B cell (primary cell): Measurements from ENCODE around the gene MAP3K12. TPM values are rescaled to one million over a fixed set of nuclear protein-coding genes. Genes with fewer than 3 reads are reported as not detected.

Experiments used
- ATAC-seq: fragments of 200-7000 bp; cut with Tn5 transposase; one replicate; pipeline ENCODE4 v1.10.0; 2021; ENCODE audit warnings: low read depth, mild to moderate bottlenecking, moderate number of reproducible peaks, moderate library complexity
- CTCF ChIA-PET: fragments of 350-600 bp; sonication (Branson Sonifier 250); formaldehyde crosslinking; loops from one replicate; lab custom pipeline; 2021; ENCODE audit warnings: antibody characterized with exemption, inconsistent platforms; lab: Charles Lee
- POLR2A ChIA-PET: fragments of 350-600 bp; sonication (Branson Sonifier 250); formaldehyde crosslinking; loops from one replicate; lab custom pipeline; 2021; ENCODE audit warnings: antibody characterized with exemption; lab: Charles Lee
- DNase-seq: peaks from one replicate; pipeline ENCODE4 v3.0.0; 2013
- H2AFZ ChIP-seq: 2 replicates; pipeline ENCODE4 v1.6.1; 2012; ENCODE audit warnings: mild to moderate bottlenecking, low read depth, low read length; ENCODE audit not compliant: insufficient read depth, poor library complexity, severe bottlenecking
- H3K27ac ChIP-seq, 2 donors: 1 replicate in 1 of 2; 2 replicates in 1 of 2; pipeline ENCODE4 v1.5.1; 2012 to 2013; ENCODE audit warnings: low read length in 2 of 2, mild to moderate bottlenecking in 2 of 2, moderate library complexity in 1 of 2
- H3K27me3 ChIP-seq, 4 experiments: fragments of 200-600 bp in 1 of 4; sonication (generic) in 1 of 4; replicated peaks in 1 of 4; 1 replicate in 2 of 4; 2 replicates in 2 of 4; pipeline versions ENCODE4 v1.6.1 to v1.7.0; 2013 to 2016; ENCODE audit warnings: low read length in 3 of 4, mild to moderate bottlenecking in 2 of 4, mixed read lengths in 1 of 4, moderate library complexity in 1 of 4; ENCODE audit not compliant: insufficient read depth in 4 of 4, control insufficient read depth in 3 of 4; ENCODE audit errors: control extremely low read depth in 1 of 4
- H3K36me3 ChIP-seq, 2 experiments: replicated peaks in 1 of 2; 1 replicate in 1 of 2; 2 replicates in 1 of 2; pipeline versions ENCODE4 v1.6.1 to v1.7.1; 2013; ENCODE audit warnings: low read length in 1 of 2; ENCODE audit not compliant: insufficient read depth in 2 of 2, control insufficient read depth in 1 of 2; ENCODE audit errors: control extremely low read depth in 1 of 2, extremely low read depth in 1 of 2
- H3K4me1 ChIP-seq, 2 donors: fragments of 200-600 bp in 1 of 2; sonication (generic) in 1 of 2; 1 replicate in 1 of 2; 2 replicates in 1 of 2; pipeline versions ENCODE4 v1.5.1 to v1.6.1; 2013 to 2017; ENCODE audit warnings: low read length in 2 of 2; ENCODE audit not compliant: control insufficient read depth in 2 of 2, insufficient read depth in 2 of 2
- H3K4me2 ChIP-seq: replicated peaks from 2 replicates; pipeline ENCODE3; 2012; ENCODE audit warnings: mild to moderate bottlenecking, low read depth, low read length; ENCODE audit not compliant: poor library complexity, severe bottlenecking
- H3K4me3 ChIP-seq, 5 experiments: fragments of 200-600 bp in 1 of 5; sonication (generic) in 1 of 5; 1 replicate in 3 of 5; 2 replicates in 2 of 5; pipeline versions ENCODE4 v1.5.1 to v1.7.0; 2011 to 2016; ENCODE audit warnings: low read length in 4 of 5, mild to moderate bottlenecking in 4 of 5, low read depth in 2 of 5, control low read depth in 1 of 5, moderate library complexity in 1 of 5; ENCODE audit not compliant: insufficient read depth in 1 of 5; ENCODE audit errors: control extremely low read depth in 1 of 5, extremely low read depth in 1 of 5
- H3K79me2 ChIP-seq: fragments of 200-600 bp; sonication (generic); one replicate; pipeline ENCODE4 v1.6.0; 2016; ENCODE audit warnings: low read length; ENCODE audit not compliant: control insufficient read depth, insufficient read depth
- H3K9ac ChIP-seq: fragments of 200-600 bp; sonication (generic); 2 replicates; pipeline ENCODE4 v1.6.1; 2017; ENCODE audit warnings: mild to moderate bottlenecking, low read length, moderate library complexity
- H3K9me3 ChIP-seq, 3 donors: one replicate each; pipeline versions ENCODE4 v1.6.1 to v1.7.1; 2013; ENCODE audit warnings: low read length in 2 of 3; ENCODE audit not compliant: control insufficient read depth in 2 of 3, insufficient read depth in 1 of 3; ENCODE audit errors: control extremely low read depth in 1 of 3
- H4K20me1 ChIP-seq: 2 replicates; pipeline ENCODE4 v1.6.0; 2012; ENCODE audit warnings: mild to moderate bottlenecking, low read length; ENCODE audit not compliant: insufficient read depth, control insufficient read depth, poor library complexity, severe bottlenecking
- H3K27ac Mint-ChIP-seq: one replicate; pipeline ENCODE4 v1.8.0; 2021; ENCODE audit warnings: mixed read lengths
- H3K27me3 Mint-ChIP-seq: one replicate; pipeline ENCODE4 v1.8.0; 2021; ENCODE audit warnings: mixed read lengths
- H3K4me1 Mint-ChIP-seq: one replicate; pipeline ENCODE4 v1.8.0; 2021; ENCODE audit warnings: mixed read lengths
- H3K4me3 Mint-ChIP-seq: one replicate; pipeline ENCODE4 v1.8.0; 2021; ENCODE audit warnings: mixed read lengths
- H3K9me3 Mint-ChIP-seq: one replicate; pipeline ENCODE4 v1.8.0; 2022; ENCODE audit warnings: mixed read lengths; ENCODE audit not compliant: insufficient read depth
- CTCF ChIP-seq: fragments of 200-600 bp; IDR thresholded peaks from one replicate; pipeline ENCODE4 v1.8.0; 2022; ENCODE audit warnings: antibody characterized with exemption, mild to moderate bottlenecking
- EZH2 ChIP-seq: IDR thresholded peaks from 2 replicates; pipeline ENCODE4 v1.6.1; 2012; ENCODE audit warnings: borderline replicate concordance, low read depth, mild to moderate bottlenecking, moderate library complexity, low read length; ENCODE audit not compliant: insufficient read depth, poor library complexity, severe bottlenecking
- WGBS: methylation state at CpG from one replicate; pipeline ENCODE4 v1.1.5; 2013; ENCODE audit warnings: missing lambda C conversion rate; ENCODE audit not compliant: insufficient coverage; 5-methylcytosine and 5-hydroxymethylcytosine counted together
- intact Hi-C: fragments of 100-400 bp; cut with micrococcal nuclease; formaldehyde crosslinking; loops from one replicate; pipeline ENCODE4 v1.10.0; 2022
- polyA plus RNA-seq: library from polyadenylated mRNA; depleted of rRNA; stranded (reverse); fragments of >200 nt; gene quantifications from 2 replicates; pipeline ENCODE4 v1.2.3, GENCODE V29; 2012
- total RNA-seq, 2 donors: library from RNA; stranded (reverse); fragments of 120-200 nt in 1 of 2; gene quantifications; 1 replicate in 1 of 2; 2 replicates in 1 of 2; pipeline versions ENCODE4 v1.2.3 to v1.2.4, GENCODE V29; 2013 to 2022

Gene MAP3K12
- total and polyA plus RNA-seq, 2 donors (not counting 1 experiment from before 2014, with no cell fraction given), result 15.0 to 17.0 TPM

DNA sequence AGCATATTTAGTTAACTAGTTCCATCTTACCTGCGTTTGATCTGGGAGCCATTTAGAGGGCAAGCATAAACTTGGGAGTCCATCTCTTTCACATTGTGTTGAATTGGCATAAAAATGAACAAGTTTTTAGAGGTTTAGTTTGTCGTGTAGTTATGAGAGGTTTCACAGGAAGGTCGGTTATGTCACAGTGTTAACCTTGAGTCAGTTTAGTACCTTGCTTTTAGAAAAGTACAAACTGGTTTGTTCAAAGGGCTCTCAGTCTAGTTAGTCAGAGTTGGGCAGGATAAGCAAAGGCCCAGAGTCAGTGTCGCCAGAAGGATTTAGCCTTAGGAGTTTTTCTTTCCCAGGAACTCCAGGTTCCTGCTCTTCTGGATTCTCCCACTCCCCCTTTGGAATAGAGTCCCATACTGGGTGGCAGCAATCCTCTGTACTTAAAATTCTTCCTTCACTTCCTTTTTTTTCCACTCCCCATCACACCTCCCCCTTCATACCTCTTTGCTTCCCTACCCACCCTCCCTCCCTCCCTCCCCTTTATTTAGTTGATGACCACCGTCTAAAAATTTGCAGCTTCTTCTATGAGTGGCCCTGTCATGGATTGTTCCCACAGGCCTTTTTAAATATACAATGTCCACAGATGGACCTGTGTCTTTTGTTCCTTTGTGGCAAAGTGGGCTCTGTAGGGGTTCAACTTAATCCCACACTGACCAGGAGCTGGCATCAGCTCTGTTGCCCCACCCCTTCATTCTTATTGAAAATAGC, 35.3 kb downstream of the MAP3K12 start:
- Mint-ChIP-seq H3K27me3 (no peaks in the 10 kb centered on the region), H3K4me1 (peaks cover 8% of the 10 kb centered on the region), H3K27ac (no peak overlapping the region), H3K9me3 (no peaks in the 10 kb centered on the region), H3K4me3 (no peak overlapping the region)
- no peak for TF ChIP-seq CTCF
- intact Hi-C loops, result no loop called here
- Histone ChIP-seq H3K9ac (no peak overlapping the region), H3K4me1 (no peaks in the 10 kb centered on the region), H3K79me2 (peaks cover 90% of the 10 kb centered on the region), H3K36me3 (peaks cover 16 to 100% of the 10 kb centered on the region in 2 experiments), H2AFZ (no peak overlapping the region), H3K4me2 (no peak overlapping the region), H4K20me1 (peaks cover 99% of the 10 kb centered on the region), H3K27me3 (no peaks in the 10 kb centered on the region), H3K9me3 (no peaks in the 10 kb centered on the region), H3K4me3 (no peak overlapping the region), H3K27ac (no peak overlapping the region)
- ChIA-PET POLR2A (interaction anchor here (1.0 kb wide), 1 partner anchor 84 kb away, joined by 5 read pairs; the partner anchor contains the start of gene SP1), CTCF (interaction anchor here (0.6 to 1.6 kb wide), 3 partner anchors 12 to 55 kb away, joined by 3 to 6 read pairs (median 5); no protein-coding TSS in a partner anchor)
- ATAC-seq (no peak), DNase-seq (no peak)
- 72% methylated on average over 3 of the region's 5 CpGs for WGBS

DNA sequence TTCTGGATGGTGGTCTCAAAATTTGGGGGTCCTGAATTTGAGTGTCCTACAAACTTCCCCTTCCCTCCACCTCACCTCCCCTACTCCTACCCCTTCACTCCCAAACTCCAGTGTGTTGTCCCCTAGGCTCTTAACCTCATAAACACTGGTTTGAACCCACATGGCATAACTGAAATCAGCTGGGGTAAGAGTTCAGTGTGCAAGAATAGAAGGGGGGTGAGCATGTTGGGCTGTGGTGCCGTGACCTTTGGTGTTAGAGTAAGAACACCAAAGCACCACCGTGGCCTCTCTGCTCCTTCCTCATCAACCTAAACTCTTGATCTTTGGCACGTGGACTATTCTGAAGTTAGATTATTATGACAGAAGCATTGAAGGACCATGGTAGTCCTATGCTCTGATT, 36.3 kb downstream of the MAP3K12 start:
- CTCF ChIA-PET, result no interaction called here
- no CpG with 5 or more reads among the region's 3 CpGs for WGBS

More for the DNA sequence above, 36.3 kb downstream of the MAP3K12 start:
- H3K4me1 ChIP-seq, result no peaks in the 10 kb centered on the region
- Mint-ChIP-seq H3K27ac (no peak overlapping the region), H3K4me3 (no peak overlapping the region), H3K27me3 (no peaks in the 10 kb centered on the region), H3K4me1 (peaks cover 8% of the 10 kb centered on the region), H3K9me3 (no peaks in the 10 kb centered on the region)
- no peak overlapping the region for H2AFZ ChIP-seq
- H3K27me3 ChIP-seq, result no peaks in the 10 kb centered on the region
- peaks cover 91% of the 10 kb centered on the region for H3K79me2 ChIP-seq
- H3K4me2 ChIP-seq, result no peak overlapping the region
- H3K27ac ChIP-seq, result no peak overlapping the region
- no peak for DNase-seq
- H3K9me3 ChIP-seq, result no peaks in the 10 kb centered on the region
- no peak for ATAC-seq
- H4K20me1 ChIP-seq, result peaks cover 98% of the 10 kb centered on the region
- peaks cover 10 to 99% of the 10 kb centered on the region in 2 experiments for H3K36me3 ChIP-seq
- no peak overlapping the region for H3K4me3 ChIP-seq
- POLR2A ChIA-PET, result no interaction called here
- intact Hi-C loops, result no loop called here
- no peak overlapping the region for H3K9ac ChIP-seq
- TF ChIP-seq CTCF (no peak), EZH2 (no peak)
